HG03060 (cell line): ENCODE results near the gene ACSM2A.
"Not testable (repeated sequence)": the region's sequence is repeated elsewhere in the genome, so short reads cannot be mapped to it uniquely, and the experiment has no call there.

Source experiments
- ATAC-seq: cut with Tn5 transposase; IDR thresholded peaks from one replicate; pipeline ENCODE4 v1.9.1; 2021; ENCODE audit warnings: low read depth, moderate number of reproducible peaks; ENCODE audit not compliant: unreplicated experiment

ACSM2A gene

GRCh38 chr16:20451364-20451763, at the start of gene ACSM2A:
ACSM2A (plus strand) TSS chr16:20451521; CDS start chr16:20460115, 8,594 bp downstream.
- ATAC-seq, result not testable (repeated sequence)

- ATAC-seq, result no peak
Observed at GRCh38 chr16:20402651-20403050, 48.7 kb upstream of the ACSM2A start.

GRCh38 chr16:20404637-20405036, 46.7 kb upstream of the ACSM2A start, which contains the start of gene PDILT:
PDILT (minus strand) TSS chr16:20404737; CDS start chr16:20399300, 5,437 bp downstream.
- ATAC-seq, result no peak

- ATAC-seq, result no peak
Observed at GRCh38 chr16:20409398-20410120, 41.8 kb upstream of the ACSM2A start, which contains the start of gene ACSM5. ACSM5 (plus strand) TSS chr16:20409534; CDS start chr16:20411485, 1,951 bp downstream.

- no peak for ATAC-seq
Observed at GRCh38 chr16:20410121-20410723, 41.1 kb upstream of the ACSM2A start.

- ATAC-seq, result no peak
Observed at GRCh38 chr16:20411055-20411454, 40.3 kb upstream of the ACSM2A start.

GRCh38 chr16:20415541-20415940, 35.8 kb upstream of the ACSM2A start:
- no peak for ATAC-seq

- ATAC-seq, result not testable (repeated sequence)
Observed at GRCh38 chr16:20419093-20419492, 32.2 kb upstream of the ACSM2A start.

GRCh38 chr16:20421748-20422147, 29.6 kb upstream of the ACSM2A start:
- ATAC-seq, result not testable (repeated sequence)

- ATAC-seq, result not testable (repeated sequence)
Observed at GRCh38 chr16:20423772-20424128, 27.6 kb upstream of the ACSM2A start.

- ATAC-seq, result no peak
Observed at GRCh38 chr16:20424129-20424866, 27.0 kb upstream of the ACSM2A start.

GRCh38 chr16:20427401-20427797, 23.9 kb upstream of the ACSM2A start:
- not testable (repeated sequence) for ATAC-seq

GRCh38 chr16:20429499-20429898, 21.8 kb upstream of the ACSM2A start:
- ATAC-seq, result not testable (repeated sequence)

- not testable (repeated sequence) for ATAC-seq
Observed at GRCh38 chr16:20430480-20430879, 20.8 kb upstream of the ACSM2A start.

GRCh38 chr16:20430948-20431347, 20.4 kb upstream of the ACSM2A start:
- no peak for ATAC-seq

- not testable (repeated sequence) for ATAC-seq
Observed at GRCh38 chr16:20438950-20439349, 12.4 kb upstream of the ACSM2A start.

GRCh38 chr16:20439820-20440231, 11.5 kb upstream of the ACSM2A start:
- not testable (repeated sequence) for ATAC-seq

- ATAC-seq, result not testable (repeated sequence)
Observed at GRCh38 chr16:20440731-20441130, 10.6 kb upstream of the ACSM2A start.

- no peak for ATAC-seq
Observed at GRCh38 chr16:20441191-20441590, 10.1 kb upstream of the ACSM2A start.

GRCh38 chr16:20441859-20442258, 9.5 kb upstream of the ACSM2A start:
- ATAC-seq, result not testable (repeated sequence)
